Psoas muscle (tissue), 8 donors: ENCODE data around the gene PLAC1. TPM values are rescaled to one million over a fixed set of nuclear protein-coding genes. Genes with fewer than 3 reads are reported as not detected.
A peak's percentile ranks its signal among the peaks of the same experiment; 100 is the strongest.

Experiments used
- ATAC-seq, 4 donors: fragments of 200-7000 bp; cut with Tn5 transposase; one replicate each; pipeline ENCODE4 v1.9.1; 2020; ENCODE audit warnings: moderate library complexity in 3 of 4, mild to moderate bottlenecking in 2 of 4
- DNase-seq, 2 donors: peaks; one replicate each; pipeline ENCODE4 v3.0.0-alpha.2; 2020
- H3K27ac ChIP-seq: fragments of 200-600 bp; one replicate; pipeline ENCODE4 v1.8.0; 2022
- H3K27me3 ChIP-seq, 3 donors: fragments of 200-600 bp in 1 of 3; one replicate each; pipeline versions ENCODE4 v1.6.1 to v1.8.0; 2013 to 2022; ENCODE audit warnings: low read length in 2 of 3, mild to moderate bottlenecking in 2 of 3, moderate library complexity in 1 of 3; ENCODE audit not compliant: insufficient read depth in 3 of 3
- H3K36me3 ChIP-seq, 2 donors: fragments of 200-600 bp in 1 of 2; one replicate each; pipeline versions ENCODE4 v1.6.1 to v1.8.0; 2013 to 2022; ENCODE audit warnings: low read depth in 1 of 2, mild to moderate bottlenecking in 1 of 2, moderate library complexity in 1 of 2; ENCODE audit not compliant: insufficient read depth in 1 of 2
- H3K4me1 ChIP-seq: fragments of 200-600 bp; one replicate; pipeline ENCODE4 v1.8.0; 2022
- H3K4me3 ChIP-seq: fragments of 200-600 bp; one replicate; pipeline ENCODE4 v1.8.0; 2022; ENCODE audit warnings: mild to moderate bottlenecking
- H3K9me3 ChIP-seq: fragments of 200-600 bp; one replicate; pipeline ENCODE4 v1.8.0; 2022
- CTCF ChIP-seq: fragments of 200-600 bp; IDR thresholded peaks from one replicate; pipeline ENCODE4 v1.8.0; 2022; ENCODE audit warnings: antibody characterized with exemption
- WGBS, 3 donors: extraction: QIAGEN DNeasy Blood & Tissue Kit; methylation state at CpG; one replicate each; pipeline versions ENCODE4 v1.1.6 to v1.1.7; 2013; 5-methylcytosine and 5-hydroxymethylcytosine counted together
- intact Hi-C, 2 donors: fragments of 100-400 bp; cut with DNase I; formaldehyde crosslinking; loops; one replicate each; pipeline versions ENCODE4 v1.11.0 to v1.14.2; 2022
- polyA plus RNA-seq, 3 donors: library from polyadenylated mRNA; stranded (reverse); fragments of 200-250 nt; gene quantifications; one replicate each; pipeline ENCODE4 v1.2.3, GENCODE V29; 2013
- total RNA-seq, 4 donors: library from RNA; stranded (reverse); fragmentation: NEBNext Ultra II Directional in 2 of 4; extraction: Animal tissue kit (Norgen Biotek cat#: 25700) in 2 of 4; gene quantifications; one replicate each; pipeline versions ENCODE4 v1.2.1 to v1.2.4, GENCODE V29; 2021 to 2023
- donor health status: healthy with polysubstance abuse.
- donor health status: DM: no; HTN: no; CAD: no; lungs with moderate emphysema.
- donor health status: Bipolar disorder and iron deficiency.
- donor health status: healthy.
- donor health status: DM: yes; HTN: yes; CAD: no.
- donor health status: DM: no; HTN: no; CAD: no.
- donor health status: DM: no; HTN: no; CAD: no.
- donor health status: DM: yes; HTN: yes; CAD: no.

Gene PLAC1
- total and polyA plus RNA-seq, 7 donors = 0.13 to 3.0 (median 0.32) TPM; not detected in 2

GRCh38 chrX:134632355-134632754 lies 25.9 kb downstream of the PLAC1 start:
- ATAC-seq = peak in 1 of 4 donors; percentile 26
- no peaks in the 10 kb centered on the region for H3K36me3 ChIP-seq
- intact Hi-C loops = no loop called here
- TF ChIP-seq CTCF = no peak
- no peaks in the 10 kb centered on the region for H3K4me1 ChIP-seq
- H3K27ac ChIP-seq = peak overlapping the region; percentile 66
- H3K4me3 ChIP-seq = no peak overlapping the region
- DNase-seq = no peak
- 50 to 70% (median 62%) methylated on average over 3 of the region's 3 CpGs for WGBS, 3 donors
- no peaks in the 10 kb centered on the region for H3K27me3 ChIP-seq
- no peaks in the 10 kb centered on the region for H3K9me3 ChIP-seq

GRCh38 chrX:134631426-134632346 lies 26.6 kb downstream of the PLAC1 start:
- H3K4me1 ChIP-seq = no peaks in the 10 kb centered on the region
- DNase-seq = peak; percentile 26 to 59
- H3K36me3 ChIP-seq = no peaks in the 10 kb centered on the region
- H3K27ac ChIP-seq = peak overlapping the region; percentile 66
- no peak for TF ChIP-seq CTCF
- no peaks in the 10 kb centered on the region for H3K9me3 ChIP-seq
- peak; percentile 85 to 92 (median 88) for ATAC-seq
- no peaks in the 10 kb centered on the region for H3K27me3 ChIP-seq
- H3K4me3 ChIP-seq = no peak overlapping the region
- intact Hi-C loops = no loop called here
- 21 to 38% (median 26%) methylated on average over 9 of the region's 9 CpGs for WGBS, 3 donors

- Histone ChIP-seq H3K36me3 (no peaks in the 10 kb centered on the region), H3K4me1 (peaks cover 7% of the 10 kb centered on the region), H3K9me3 (no peaks in the 10 kb centered on the region), H3K27me3 (no peaks in the 10 kb centered on the region), H3K4me3 (no peak overlapping the region), H3K27ac (no peak overlapping the region)
- DNase-seq = no peak
- ATAC-seq = no peak
- 72 to 100% (median 91%) methylated on average over 1 of the region's 1 CpG for WGBS, 3 donors
- intact Hi-C loops = no loop called here
- no peak for TF ChIP-seq CTCF
Observed at GRCh38 chrX:134628663-134629062, 29.6 kb downstream of the PLAC1 start.

GRCh38 chrX:134626434-134626833 lies 31.8 kb downstream of the PLAC1 start:
- ATAC-seq = peak in 3 of 4 donors; percentile 39 to 72 (median 68)
- no peaks in the 10 kb centered on the region for H3K36me3 ChIP-seq
- peaks cover 13% of the 10 kb centered on the region for H3K4me1 ChIP-seq
- no peaks in the 10 kb centered on the region for H3K9me3 ChIP-seq
- H3K4me3 ChIP-seq = no peak overlapping the region
- peak overlapping the region; percentile 4 for H3K27ac ChIP-seq
- DNase-seq = no peak
- no peaks in the 10 kb centered on the region for H3K27me3 ChIP-seq
- no peak for TF ChIP-seq CTCF
- intact Hi-C loops = no loop called here
